HG02938 (cell line): ENCODE results near the gene TMEM59.
"Not testable (repeated sequence)": the region's sequence is repeated elsewhere in the genome, so short reads cannot be mapped to it uniquely, and the experiment has no call there.

ENCODE experiments used
- ATAC-seq: cut with Tn5 transposase; IDR thresholded peaks from one replicate; pipeline ENCODE4 v1.9.1; 2021; ENCODE audit warnings: mild to moderate bottlenecking, moderate library complexity; ENCODE audit not compliant: unreplicated experiment

TMEM59 gene

GRCh38 chr1:54053745-54054437 is 887 bp upstream of the TMEM59 start:
- no peak for ATAC-seq

GRCh38 chr1:54052431-54052933 is 522 bp downstream of the TMEM59 start:
- ATAC-seq = no peak

- ATAC-seq = no peak
Measured at GRCh38 chr1:54051933-54052430, 1.0 kb downstream of the TMEM59 start.

- ATAC-seq = not testable (repeated sequence)
Measured at GRCh38 chr1:54050435-54050834, 2.6 kb downstream of the TMEM59 start.

GRCh38 chr1:54047384-54048305 is 5.4 kb downstream of the TMEM59 start:
- peak; percentile 44 for ATAC-seq

- ATAC-seq = no peak
Measured at GRCh38 chr1:54046671-54047383, 6.2 kb downstream of the TMEM59 start.

- ATAC-seq = no peak
Measured at GRCh38 chr1:54045496-54045895, 7.5 kb downstream of the TMEM59 start.

GRCh38 chr1:54041806-54042205 is 11.2 kb downstream of the TMEM59 start:
- ATAC-seq = no peak

- no peak for ATAC-seq
Measured at GRCh38 chr1:54037476-54037875, 15.5 kb downstream of the TMEM59 start.

- ATAC-seq = no peak
Measured at GRCh38 chr1:54028306-54029251, 24.4 kb downstream of the TMEM59 start.

GRCh38 chr1:54027848-54028247 is 25.2 kb downstream of the TMEM59 start:
- ATAC-seq = no peak

- ATAC-seq = not testable (repeated sequence)
Measured at GRCh38 chr1:54024811-54025210, 28.2 kb downstream of the TMEM59 start.

GRCh38 chr1:54024358-54024757 is 28.6 kb downstream of the TMEM59 start:
- ATAC-seq = no peak

- not testable (repeated sequence) for ATAC-seq
Measured at GRCh38 chr1:54019562-54020176, 33.3 kb downstream of the TMEM59 start.

- ATAC-seq = no peak
Measured at GRCh38 chr1:54018635-54019034, 34.4 kb downstream of the TMEM59 start.

- no peak for ATAC-seq
Measured at GRCh38 chr1:54017979-54018378, 35.0 kb downstream of the TMEM59 start, which contains the start of gene LDLRAD1. LDLRAD1 (minus strand) TSS chr1:54018186; CDS start chr1:54018112, 74 bp downstream.

GRCh38 chr1:54016343-54017282 is 36.4 kb downstream of the TMEM59 start:
- no peak for ATAC-seq

- no peak for ATAC-seq
Measured at GRCh38 chr1:54014009-54014629, 38.9 kb downstream of the TMEM59 start.
